ENCODE measurements around the gene LRBA.
"Not testable (repeated sequence)": the region's sequence is repeated elsewhere in the genome, so short reads cannot be mapped to it uniquely, and the experiment has no call there.

LRBA gene

GRCh38 chr4:150742930-150743329 is 272.2 kb downstream of the LRBA start:
- not testable (repeated sequence) for DNase-seq (ENCODE audit: low spot score)

GRCh38 chr4:150739591-150739990 is 275.5 kb downstream of the LRBA start:
- DNase-seq (ENCODE audit: low spot score) = no peak

GRCh38 chr4:150725957-150726523 is 289.0 kb downstream of the LRBA start:
- no peak for DNase-seq (ENCODE audit: low spot score)

GRCh38 chr4:150723727-150724411 is 291.2 kb downstream of the LRBA start:
- no peak for DNase-seq (ENCODE audit: low spot score)

- DNase-seq (ENCODE audit: low spot score) = no peak
These were observed 292.1 kb downstream of the LRBA start for GRCh38 chr4:150722908-150723362.

GRCh38 chr4:150720973-150721518 is 294.0 kb downstream of the LRBA start:
- DNase-seq (ENCODE audit: low spot score) = no peak

- DNase-seq (ENCODE audit: low spot score) = no peak
These were observed 297.1 kb downstream of the LRBA start for GRCh38 chr4:150717952-150718351.

- no peak for DNase-seq (ENCODE audit: low spot score)
These were observed 300.3 kb downstream of the LRBA start for GRCh38 chr4:150714462-150715438.

- DNase-seq (ENCODE audit: low spot score) = no peak
These were observed 301.8 kb downstream of the LRBA start for GRCh38 chr4:150713251-150713650.

- DNase-seq (ENCODE audit: low spot score) = no peak
These were observed 304.2 kb downstream of the LRBA start for GRCh38 chr4:150710770-150711375.

GRCh38 chr4:150708004-150708403 is 307.1 kb downstream of the LRBA start:
- DNase-seq (ENCODE audit: low spot score) = no peak

- DNase-seq (ENCODE audit: low spot score) = no peak
These were observed 315.5 kb downstream of the LRBA start for GRCh38 chr4:150699599-150699998.

- no peak for DNase-seq (ENCODE audit: low spot score)
These were observed 319.9 kb downstream of the LRBA start for GRCh38 chr4:150695162-150695561.

GRCh38 chr4:150694438-150694837 is 320.6 kb downstream of the LRBA start:
- DNase-seq (ENCODE audit: low spot score) = no peak

- DNase-seq (ENCODE audit: low spot score) = no peak
These were observed 331.2 kb downstream of the LRBA start for GRCh38 chr4:150683775-150684350.

- no peak for DNase-seq (ENCODE audit: low spot score)
These were observed 333.0 kb downstream of the LRBA start for GRCh38 chr4:150682126-150682525.

- no peak for DNase-seq (ENCODE audit: low spot score)
These were observed 334.0 kb downstream of the LRBA start for GRCh38 chr4:150681063-150681462.

GRCh38 chr4:150680651-150681050 is 334.4 kb downstream of the LRBA start:
- no peak for DNase-seq (ENCODE audit: low spot score)

- DNase-seq (ENCODE audit: low spot score) = no peak
These were observed 335.2 kb downstream of the LRBA start for GRCh38 chr4:150679765-150680343.

- DNase-seq (ENCODE audit: low spot score) = no peak
These were observed 335.9 kb downstream of the LRBA start for GRCh38 chr4:150679018-150679764.

Data from CD4-positive, alpha-beta T cell treated with Interleukin-2 at 100 ng/mL for 4 hours (primary cell).